GM18868 (cell line): ENCODE results near the gene ZNF776.
A peak's percentile ranks its signal among the peaks of the same experiment; 100 is the strongest.
"Not testable (repeated sequence)": the region's sequence is repeated elsewhere in the genome, so short reads cannot be mapped to it uniquely, and the experiment has no call there.

Experiments
- ATAC-seq: cut with Tn5 transposase; IDR thresholded peaks from one replicate; pipeline ENCODE4 v1.9.1; 2021; ENCODE audit warnings: mild to moderate bottlenecking, moderate library complexity; ENCODE audit not compliant: unreplicated experiment

Gene ZNF776

GRCh38 chr19:57746580-57747471 lies at the start of gene ZNF776:
ZNF776 (plus strand) TSS chr19:57746815; CDS start chr19:57747059, 244 bp downstream.
- peak; percentile 96 for ATAC-seq

- no peak for ATAC-seq
These were observed 45.0 kb upstream of the ZNF776 start for GRCh38 chr19:57701625-57702024.

DNA sequence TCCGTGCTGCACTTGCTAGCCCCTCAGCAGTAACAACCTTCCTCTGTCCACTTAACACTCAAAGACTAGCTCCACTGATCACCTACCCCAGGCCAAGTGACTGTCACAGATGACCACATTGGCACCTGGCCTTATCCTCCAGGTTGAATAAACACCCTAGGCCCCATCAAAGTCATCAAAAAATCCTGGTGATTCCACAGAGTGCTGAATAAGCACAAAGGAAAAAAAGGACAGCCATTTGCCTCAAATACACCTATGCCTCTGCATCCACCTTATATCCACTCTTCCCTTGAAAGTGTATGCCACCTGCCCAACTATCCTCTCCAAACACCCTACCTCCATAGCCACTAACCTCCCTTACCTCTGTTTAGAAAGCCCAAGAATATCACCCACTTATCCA lies 40.3 kb upstream of the ZNF776 start:
- ATAC-seq: no peak

- no peak for ATAC-seq
These were observed 37.8 kb upstream of the ZNF776 start, which contains the start of gene ZNF154 for GRCh38 chr19:57708641-57709361. ZNF154 (minus strand) TSS chr19:57709204; CDS start chr19:57708971, 233 bp downstream.

GRCh38 chr19:57709616-57710015 lies 37.0 kb upstream of the ZNF776 start:
- no peak for ATAC-seq

DNA sequence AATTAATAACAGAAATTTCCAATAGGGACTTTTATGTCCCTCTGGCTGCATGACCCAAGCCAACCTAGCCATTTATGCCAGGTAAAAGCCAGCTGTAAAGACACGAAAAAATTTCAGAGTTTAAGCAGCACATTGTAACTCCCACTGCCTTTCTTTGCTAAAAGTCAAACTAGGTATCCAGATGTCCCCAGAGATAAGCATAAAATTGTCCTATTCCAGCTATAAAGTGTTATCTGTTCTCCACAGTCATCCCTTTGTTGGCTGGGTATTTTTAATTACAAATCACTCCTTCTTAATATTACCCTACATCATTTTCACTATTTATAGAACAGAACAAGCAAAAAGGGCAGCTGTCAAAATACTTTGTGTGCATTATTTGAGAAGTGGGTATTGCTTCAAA lies 34.4 kb upstream of the ZNF776 start:
- no peak for ATAC-seq

- no peak for ATAC-seq
These were observed 27.2 kb upstream of the ZNF776 start for GRCh38 chr19:57719424-57719823.

DNA sequence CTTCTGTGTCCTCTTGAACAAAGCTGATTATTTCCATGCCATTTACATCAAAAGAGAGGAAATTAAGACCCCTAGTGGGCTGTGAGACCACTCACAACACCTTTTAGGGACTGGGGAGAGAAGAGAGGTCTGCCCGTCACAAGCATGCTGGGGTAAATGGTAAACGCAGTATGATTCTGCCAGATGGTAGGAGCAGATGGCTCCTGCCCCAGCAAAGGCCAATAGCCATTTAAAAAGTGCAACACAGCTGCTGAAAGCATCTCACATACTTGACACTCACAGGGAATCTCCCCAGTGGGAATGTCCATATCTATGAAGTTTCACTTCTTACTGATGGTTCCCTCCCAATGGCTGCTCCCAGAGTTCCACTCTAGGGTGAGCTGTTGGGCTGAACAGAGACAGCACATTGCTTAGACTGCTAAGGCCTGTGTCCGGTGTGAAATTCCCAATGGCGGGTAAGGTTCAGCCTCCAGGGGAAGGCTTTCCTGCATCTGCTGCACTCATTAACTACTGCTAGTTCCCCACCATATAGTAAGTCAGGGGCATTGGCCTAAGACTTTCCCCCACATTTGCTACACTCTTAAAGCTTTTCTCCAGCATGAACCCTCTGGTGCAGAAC lies 26.6 kb upstream of the ZNF776 start:
- ATAC-seq: no peak

DNA sequence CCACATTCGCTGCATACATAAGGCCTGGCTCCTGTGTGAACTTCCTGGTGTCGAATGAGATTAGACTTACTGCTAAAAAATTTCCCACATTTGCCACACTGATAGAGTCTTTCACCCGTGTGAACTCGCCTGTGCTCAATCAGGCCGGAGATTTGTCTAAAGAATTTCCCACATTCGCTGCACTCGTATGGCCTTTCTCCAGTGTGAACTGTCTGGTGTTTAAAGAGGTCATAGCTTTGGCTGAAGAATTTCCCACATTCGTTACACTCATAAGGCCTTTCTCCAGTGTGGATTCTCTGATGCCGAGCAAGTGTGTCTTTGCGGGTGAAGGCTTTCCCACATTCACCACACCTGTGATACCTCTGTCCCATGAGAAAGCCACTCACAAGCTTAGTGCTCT lies 25.7 kb upstream of the ZNF776 start:
- ATAC-seq: no peak

DNA sequence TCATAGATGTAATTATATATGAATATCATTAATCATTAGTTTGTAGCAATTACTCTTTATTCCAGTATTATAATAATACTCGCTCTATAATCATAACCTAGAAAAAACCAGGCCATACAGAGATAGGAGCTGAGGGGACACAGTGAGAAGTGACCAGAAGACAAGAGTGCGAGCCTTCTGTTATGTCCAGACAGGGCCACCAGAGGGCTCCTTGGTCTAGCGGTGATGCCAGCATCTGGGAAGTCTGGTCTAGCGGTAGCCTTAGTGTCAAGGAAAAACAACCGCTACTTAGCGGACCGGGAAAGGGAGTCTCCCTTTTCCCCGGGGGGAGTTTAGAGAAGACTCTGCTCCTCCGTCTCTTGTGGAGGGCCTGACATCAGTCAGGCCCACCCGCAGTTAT lies 8.3 kb upstream of the ZNF776 start:
- not testable (repeated sequence) for ATAC-seq

- ATAC-seq: not testable (repeated sequence)
These were observed 7.8 kb upstream of the ZNF776 start for GRCh38 chr19:57738770-57739169.

DNA sequence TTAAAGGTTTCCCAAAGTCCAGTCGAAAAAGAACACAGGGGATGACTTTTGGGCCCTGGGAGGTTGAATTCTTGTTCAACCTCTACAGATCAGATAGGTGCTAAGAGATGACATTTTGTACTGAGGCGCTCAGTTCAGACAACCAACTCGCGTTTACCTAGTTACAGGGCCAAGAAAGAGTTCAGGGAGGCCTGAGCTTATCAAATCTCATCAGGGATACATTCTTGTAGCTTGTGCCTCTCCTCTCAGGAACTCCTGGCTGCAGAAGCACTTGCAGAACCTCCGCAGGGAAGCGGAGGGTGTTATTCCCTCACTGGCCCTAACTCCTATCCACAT lies 825 bp downstream of the ZNF776 start:
- no peak for ATAC-seq

DNA sequence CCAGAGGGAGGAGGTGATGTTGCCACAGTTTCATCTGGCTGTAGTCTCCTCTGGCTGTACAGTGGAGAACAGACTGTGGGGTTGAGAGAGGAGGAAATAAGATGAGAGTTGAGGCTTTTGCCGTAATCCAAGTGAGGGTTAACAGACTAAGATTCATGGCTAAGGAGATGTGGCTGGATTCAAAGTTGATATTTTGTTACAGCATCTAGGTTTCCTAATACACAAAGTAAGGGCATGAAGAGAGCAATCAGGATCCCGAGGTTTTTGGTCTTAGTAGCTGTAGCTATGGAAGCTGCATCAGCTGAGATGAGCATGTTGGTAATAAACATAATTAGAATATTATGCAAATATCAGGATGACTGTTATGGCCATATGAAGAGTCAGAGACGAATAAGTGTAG lies 1.4 kb downstream of the ZNF776 start:
- no peak for ATAC-seq

DNA sequence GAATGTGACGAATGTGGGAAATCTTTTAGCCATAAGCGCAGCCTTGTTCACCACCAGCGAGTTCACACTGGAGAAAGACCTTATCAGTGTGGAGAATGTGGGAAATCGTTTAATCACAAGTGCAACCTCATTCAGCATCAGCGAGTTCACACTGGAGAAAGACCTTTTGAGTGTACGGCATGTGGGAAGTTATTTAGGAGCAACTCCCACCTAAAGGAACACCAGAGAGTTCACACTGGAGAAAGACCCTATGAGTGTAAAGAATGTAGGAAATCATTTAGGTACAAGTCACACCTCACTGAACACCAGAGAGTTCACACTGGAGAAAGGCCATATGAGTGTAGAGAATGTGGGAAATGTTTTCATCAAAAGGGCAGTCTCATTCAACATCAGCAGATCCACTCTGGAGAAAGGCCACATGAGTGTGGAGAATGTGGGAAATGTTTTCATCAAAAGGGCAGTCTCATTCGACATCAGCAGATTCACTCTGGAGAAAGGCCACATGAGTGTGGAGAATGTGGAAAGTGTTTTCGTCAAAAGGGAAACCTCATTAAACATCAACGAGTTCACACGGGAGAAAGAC lies 7.6 kb downstream of the ZNF776 start:
- ATAC-seq: no peak

- no peak for ATAC-seq
These were observed 8.4 kb downstream of the ZNF776 start for GRCh38 chr19:57755031-57755430.

DNA sequence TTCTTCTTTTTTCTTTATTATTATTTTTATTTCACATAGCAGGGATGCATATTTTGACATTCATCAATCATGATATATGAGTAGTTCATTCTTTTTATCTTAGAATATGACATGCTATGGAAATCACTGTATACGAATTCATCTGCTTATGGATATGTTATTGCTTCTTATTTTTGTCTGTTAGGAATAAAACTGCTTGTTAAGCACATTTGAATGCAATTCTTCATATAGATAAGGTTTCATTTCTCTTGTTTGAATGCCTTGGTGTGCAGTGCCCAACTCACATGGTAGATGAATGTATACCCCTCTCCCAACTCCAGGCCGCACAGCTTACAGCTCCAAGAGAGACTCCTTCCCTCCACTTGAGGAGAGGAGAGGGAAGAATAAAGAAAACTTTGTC lies 11.3 kb downstream of the ZNF776 start:
- no peak for ATAC-seq

- no peak for ATAC-seq
These were observed 12.5 kb downstream of the ZNF776 start for GRCh38 chr19:57759096-57759495.

- peak; percentile 99 for ATAC-seq
These were observed 22.9 kb downstream of the ZNF776 start, which contains the start of gene ZNF586 for GRCh38 chr19:57769345-57770131. ZNF586 (plus strand) TSS chr19:57769676; CDS start chr19:57769843, 167 bp downstream.

GRCh38 chr19:57771417-57771816 lies 24.8 kb downstream of the ZNF776 start:
- ATAC-seq: no peak

- ATAC-seq: no peak
These were observed 26.9 kb downstream of the ZNF776 start for GRCh38 chr19:57773488-57773887.
